H1 (cell line): ENCODE measurements around the gene UTS2R.

Experiments used
- BCL11A ChIP-seq, 2 experiments: IDR thresholded peaks; one replicate each; pipeline ENCODE4 v1.6.1; 2011; ENCODE audit warnings: low read depth in 2 of 2, low read length in 2 of 2, mild to moderate bottlenecking in 2 of 2
- CHD2 ChIP-seq: IDR thresholded peaks from 2 replicates; pipeline ENCODE4 v1.6.1; 2012; ENCODE audit warnings: low read length, improper control_type of control experiment
- CREB1 ChIP-seq: IDR thresholded peaks from 2 replicates; pipeline ENCODE4 v1.6.1; 2012; ENCODE audit warnings: inconsistent platforms
- CTCF ChIP-seq, 3 experiments: IDR thresholded peaks; 1 replicate in 2 of 3; 2 replicates in 1 of 3; pipeline versions ENCODE4 v1.5.1 to v1.6.1; 2011; ENCODE audit warnings: low read length in 3 of 3, mild to moderate bottlenecking in 3 of 3, inconsistent platforms in 2 of 3, low read depth in 1 of 3, moderate library complexity in 1 of 3; ENCODE audit not compliant: insufficient read depth in 1 of 3; ENCODE audit errors: control extremely low read depth in 1 of 3
- E2F6 ChIP-seq: IDR thresholded peaks from 2 replicates; pipeline ENCODE4 v1.6.1; 2012; ENCODE audit warnings: inconsistent platforms
- EZH2 ChIP-seq: fragments of 200-600 bp; sonication (generic); IDR thresholded peaks from 2 replicates; pipeline ENCODE4 v1.7.1; 2012; ENCODE audit warnings: low read depth, mild to moderate bottlenecking, moderate library complexity, low read length, inconsistent platforms; ENCODE audit not compliant: severe bottlenecking
- KDM4A ChIP-seq: IDR thresholded peaks from one replicate; pipeline ENCODE4 v1.7.1; 2012; ENCODE audit warnings: low read depth, mild to moderate bottlenecking, moderate library complexity, low read length, inconsistent platforms; ENCODE audit not compliant: severe bottlenecking
- POLR2A ChIP-seq, 2 experiments: IDR thresholded peaks; 1 replicate in 1 of 2; 2 replicates in 1 of 2; pipeline ENCODE4 v1.6.1; 2011; ENCODE audit warnings: low read depth in 2 of 2, low read length in 2 of 2, mild to moderate bottlenecking in 2 of 2; ENCODE audit errors: control extremely low read depth in 1 of 2
- POLR2AphosphoS5 ChIP-seq: IDR thresholded peaks from 2 replicates; pipeline ENCODE4 v1.6.1; 2011; ENCODE audit warnings: low read depth, low read length
- RAD21 ChIP-seq, 2 experiments: IDR thresholded peaks in 1 of 2; conservative IDR thresholded peaks in 1 of 2; 2 replicates each; pipeline ENCODE4 v1.6.1; 2011; ENCODE audit warnings: low read depth in 2 of 2, low read length in 2 of 2, improper control_type of control experiment in 1 of 2, inconsistent platforms in 1 of 2, mild to moderate bottlenecking in 1 of 2, moderate library complexity in 1 of 2
- SP4 ChIP-seq: IDR thresholded peaks from 2 replicates; pipeline ENCODE4 v1.6.1; 2012; ENCODE audit warnings: low read length, inconsistent platforms
- TAF1 ChIP-seq: IDR thresholded peaks from 2 replicates; pipeline ENCODE4 v1.6.1; 2011; ENCODE audit warnings: mild to moderate bottlenecking, low read depth, low read length

- no peak for TF ChIP-seq EZH2
- TF ChIP-seq CREB1, result no peak
- no peak for TF ChIP-seq SP4
- TF ChIP-seq BCL11A (IDR thresholded peaks at IDR 0.05; ENCODE audit: low read depth in 2 of 2, low read length in 2 of 2), result no peak
- TF ChIP-seq CTCF (IDR thresholded peaks at IDR 0.05; ENCODE audit: control extremely low read depth in 1 of 3, insufficient read depth in 1 of 3, low read depth in 1 of 3, low read length in 3 of 3), result no peak
- TF ChIP-seq E2F6, result no peak
- no peak for TF ChIP-seq RAD21 (IDR thresholded peaks at IDR 0.05 in 1 of 2, conservative IDR thresholded peaks at IDR 0.05 in 1 of 2; ENCODE audit: low read depth in 2 of 2, low read length in 2 of 2)
- TF ChIP-seq KDM4A, result no peak
- TF ChIP-seq TAF1, result no peak
- TF ChIP-seq CHD2, result no peak
- no peak for TF ChIP-seq POLR2A (IDR thresholded peaks at IDR 0.05; ENCODE audit: control extremely low read depth in 1 of 2, low read depth in 2 of 2, low read length in 2 of 2)
- TF ChIP-seq POLR2AphosphoS5, result no peak
Measured at GRCh38 chr17:82386255-82386831, 14.8 kb downstream of the UTS2R start.
